ENCODE measurements around the gene RPN2. TPM values are rescaled to one million over a fixed set of nuclear protein-coding genes. Genes with fewer than 3 reads are reported as not detected.

RPN2 gene
- total RNA-seq, 1 donor from 2014 or later = 156 TPM

- Mint-ChIP-seq H3K27me3 (ENCODE audit: unreplicated experiment) (peaks cover 3% of the 10 kb centered on the region), H3K36me3 (ENCODE audit: unreplicated experiment) (peaks cover 6% of the 10 kb centered on the region), H3K4me3 (ENCODE audit: unreplicated experiment) (no peak overlapping the region), H3K27ac (ENCODE audit: unreplicated experiment) (no peak overlapping the region), H3K4me1 (ENCODE audit: low read depth, unreplicated experiment) (peaks cover 5% of the 10 kb centered on the region), H3K9me3 (ENCODE audit: unreplicated experiment) (peaks cover 1% of the 10 kb centered on the region)
- DNase-seq = no peak
- TF ChIP-seq, protein P1, sequence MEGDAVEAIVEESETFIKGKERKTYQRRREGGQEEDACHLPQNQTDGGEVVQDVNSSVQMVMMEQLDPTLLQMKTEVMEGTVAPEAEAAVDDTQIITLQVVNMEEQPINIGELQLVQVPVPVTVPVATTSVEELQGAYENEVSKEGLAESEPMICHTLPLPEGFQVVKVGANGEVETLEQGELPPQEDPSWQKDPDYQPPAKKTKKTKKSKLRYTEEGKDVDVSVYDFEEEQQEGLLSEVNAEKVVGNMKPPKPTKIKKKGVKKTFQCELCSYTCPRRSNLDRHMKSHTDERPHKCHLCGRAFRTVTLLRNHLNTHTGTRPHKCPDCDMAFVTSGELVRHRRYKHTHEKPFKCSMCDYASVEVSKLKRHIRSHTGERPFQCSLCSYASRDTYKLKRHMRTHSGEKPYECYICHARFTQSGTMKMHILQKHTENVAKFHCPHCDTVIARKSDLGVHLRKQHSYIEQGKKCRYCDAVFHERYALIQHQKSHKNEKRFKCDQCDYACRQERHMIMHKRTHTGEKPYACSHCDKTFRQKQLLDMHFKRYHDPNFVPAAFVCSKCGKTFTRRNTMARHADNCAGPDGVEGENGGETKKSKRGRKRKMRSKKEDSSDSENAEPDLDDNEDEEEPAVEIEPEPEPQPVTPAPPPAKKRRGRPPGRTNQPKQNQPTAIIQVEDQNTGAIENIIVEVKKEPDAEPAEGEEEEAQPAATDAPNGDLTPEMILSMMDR (IDR thresholded peaks at IDR 0.05; ENCODE audit: partially characterized antibody, unreplicated experiment) = no peak
Observed at GRCh38 chr20:37226889-37227288, 47.8 kb downstream of the RPN2 start.

DNA sequence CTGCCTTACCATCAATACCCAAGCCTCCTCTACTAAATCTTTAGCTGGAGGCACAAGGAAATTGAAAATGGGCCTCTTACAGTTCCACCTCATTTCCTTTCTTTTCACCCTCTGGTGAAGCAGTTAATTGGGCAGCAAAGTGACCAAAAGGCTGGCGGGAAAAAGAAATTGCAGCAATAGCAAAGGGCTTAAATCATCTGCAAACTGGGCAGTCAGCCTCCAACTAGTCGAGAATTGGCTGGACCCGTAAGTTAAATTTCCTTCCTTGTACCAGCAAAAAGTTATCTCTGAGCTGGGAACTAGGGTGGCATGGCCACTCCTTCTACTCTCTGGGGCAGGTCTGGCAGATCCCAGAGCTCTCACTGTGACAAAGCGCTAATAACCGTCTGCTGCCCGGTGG lies 49.0 kb downstream of the RPN2 start:
- Mint-ChIP-seq H3K36me3 (ENCODE audit: unreplicated experiment) (peaks cover 6% of the 10 kb centered on the region), H3K27me3 (ENCODE audit: unreplicated experiment) (peaks cover 3% of the 10 kb centered on the region), H3K9me3 (ENCODE audit: unreplicated experiment) (peaks cover 1% of the 10 kb centered on the region), H3K27ac (ENCODE audit: unreplicated experiment) (no peak overlapping the region), H3K4me3 (ENCODE audit: unreplicated experiment) (no peak overlapping the region), H3K4me1 (ENCODE audit: low read depth, unreplicated experiment) (peaks cover 5% of the 10 kb centered on the region)
- no peak for DNase-seq
- TF ChIP-seq, protein P1 (IDR thresholded peaks at IDR 0.05; ENCODE audit: partially characterized antibody, unreplicated experiment) = no peak

- Mint-ChIP-seq H3K4me1 (ENCODE audit: low read depth, unreplicated experiment) (peaks cover 5% of the 10 kb centered on the region), H3K27ac (ENCODE audit: unreplicated experiment) (no peak overlapping the region), H3K27me3 (ENCODE audit: unreplicated experiment) (peaks cover 3% of the 10 kb centered on the region), H3K36me3 (ENCODE audit: unreplicated experiment) (peaks cover 6% of the 10 kb centered on the region), H3K9me3 (ENCODE audit: unreplicated experiment) (peaks cover 1% of the 10 kb centered on the region), H3K4me3 (ENCODE audit: unreplicated experiment) (no peak overlapping the region)
- DNase-seq = no peak
- TF ChIP-seq, protein P1 (IDR thresholded peaks at IDR 0.05; ENCODE audit: partially characterized antibody, unreplicated experiment) = no peak
Observed at GRCh38 chr20:37228656-37229055, 49.5 kb downstream of the RPN2 start.

GRCh38 chr20:37229357-37229756 lies 50.2 kb downstream of the RPN2 start:
- no peak overlapping the region for H3K4me3 Mint-ChIP-seq (ENCODE audit: unreplicated experiment)
- DNase-seq = no peak
- peaks cover 5% of the 10 kb centered on the region for H3K4me1 Mint-ChIP-seq (ENCODE audit: low read depth, unreplicated experiment)
- H3K36me3 Mint-ChIP-seq (ENCODE audit: unreplicated experiment) = peaks cover 6% of the 10 kb centered on the region
- H3K27me3 Mint-ChIP-seq (ENCODE audit: unreplicated experiment) = peaks cover 3% of the 10 kb centered on the region
- TF ChIP-seq, protein P1 (IDR thresholded peaks at IDR 0.05; ENCODE audit: partially characterized antibody, unreplicated experiment) = no peak
- no peak overlapping the region for H3K27ac Mint-ChIP-seq (ENCODE audit: unreplicated experiment)
- H3K9me3 Mint-ChIP-seq (ENCODE audit: unreplicated experiment) = peaks cover 1% of the 10 kb centered on the region

GRCh38 chr20:37230200-37230599 lies 51.1 kb downstream of the RPN2 start:
- Mint-ChIP-seq H3K27me3 (ENCODE audit: unreplicated experiment) (peaks cover 3% of the 10 kb centered on the region), H3K4me3 (ENCODE audit: unreplicated experiment) (no peak overlapping the region), H3K9me3 (ENCODE audit: unreplicated experiment) (peaks cover 1% of the 10 kb centered on the region), H3K4me1 (ENCODE audit: low read depth, unreplicated experiment) (peaks cover 5% of the 10 kb centered on the region), H3K27ac (ENCODE audit: unreplicated experiment) (no peak overlapping the region), H3K36me3 (ENCODE audit: unreplicated experiment) (peaks cover 6% of the 10 kb centered on the region)
- no peak for DNase-seq
- TF ChIP-seq, protein P1 (IDR thresholded peaks at IDR 0.05; ENCODE audit: partially characterized antibody, unreplicated experiment) = no peak

Measured in glutamatergic neuron (in vitro differentiated cells).